Stimulated activated CD8-positive, alpha-beta memory T cell treated with anti-CD3 and anti-CD28 coated beads, Interleukin-12 subunit alpha, Interleukin-12 subunit beta, amount 100 ng/mL, for 24 hours (primary cell): ENCODE measurements around the gene RBM14.
"Not testable (repeated sequence)": the region's sequence is repeated elsewhere in the genome, so short reads cannot be mapped to it uniquely, and the experiment has no call there.

Source experiments
- DNase-seq: peaks from one replicate; pipeline ENCODE4 v3.0.0-alpha.2; 2020; ENCODE audit errors: extremely low read depth

The RBM14 gene, protein sequence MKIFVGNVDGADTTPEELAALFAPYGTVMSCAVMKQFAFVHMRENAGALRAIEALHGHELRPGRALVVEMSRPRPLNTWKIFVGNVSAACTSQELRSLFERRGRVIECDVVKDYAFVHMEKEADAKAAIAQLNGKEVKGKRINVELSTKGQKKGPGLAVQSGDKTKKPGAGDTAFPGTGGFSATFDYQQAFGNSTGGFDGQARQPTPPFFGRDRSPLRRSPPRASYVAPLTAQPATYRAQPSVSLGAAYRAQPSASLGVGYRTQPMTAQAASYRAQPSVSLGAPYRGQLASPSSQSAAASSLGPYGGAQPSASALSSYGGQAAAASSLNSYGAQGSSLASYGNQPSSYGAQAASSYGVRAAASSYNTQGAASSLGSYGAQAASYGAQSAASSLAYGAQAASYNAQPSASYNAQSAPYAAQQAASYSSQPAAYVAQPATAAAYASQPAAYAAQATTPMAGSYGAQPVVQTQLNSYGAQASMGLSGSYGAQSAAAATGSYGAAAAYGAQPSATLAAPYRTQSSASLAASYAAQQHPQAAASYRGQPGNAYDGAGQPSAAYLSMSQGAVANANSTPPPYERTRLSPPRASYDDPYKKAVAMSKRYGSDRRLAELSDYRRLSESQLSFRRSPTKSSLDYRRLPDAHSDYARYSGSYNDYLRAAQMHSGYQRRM

GRCh38 chr11:66616379-66617154 is at the start of gene RBM14:
RBM14 (plus strand) TSS chr11:66616630; CDS start chr11:66616721, 91 bp downstream.
- DNase-seq: peak; percentile 96

GRCh38 chr11:66567787-66568123 is 48.7 kb upstream of the RBM14 start:
- no peak for DNase-seq

DNA sequence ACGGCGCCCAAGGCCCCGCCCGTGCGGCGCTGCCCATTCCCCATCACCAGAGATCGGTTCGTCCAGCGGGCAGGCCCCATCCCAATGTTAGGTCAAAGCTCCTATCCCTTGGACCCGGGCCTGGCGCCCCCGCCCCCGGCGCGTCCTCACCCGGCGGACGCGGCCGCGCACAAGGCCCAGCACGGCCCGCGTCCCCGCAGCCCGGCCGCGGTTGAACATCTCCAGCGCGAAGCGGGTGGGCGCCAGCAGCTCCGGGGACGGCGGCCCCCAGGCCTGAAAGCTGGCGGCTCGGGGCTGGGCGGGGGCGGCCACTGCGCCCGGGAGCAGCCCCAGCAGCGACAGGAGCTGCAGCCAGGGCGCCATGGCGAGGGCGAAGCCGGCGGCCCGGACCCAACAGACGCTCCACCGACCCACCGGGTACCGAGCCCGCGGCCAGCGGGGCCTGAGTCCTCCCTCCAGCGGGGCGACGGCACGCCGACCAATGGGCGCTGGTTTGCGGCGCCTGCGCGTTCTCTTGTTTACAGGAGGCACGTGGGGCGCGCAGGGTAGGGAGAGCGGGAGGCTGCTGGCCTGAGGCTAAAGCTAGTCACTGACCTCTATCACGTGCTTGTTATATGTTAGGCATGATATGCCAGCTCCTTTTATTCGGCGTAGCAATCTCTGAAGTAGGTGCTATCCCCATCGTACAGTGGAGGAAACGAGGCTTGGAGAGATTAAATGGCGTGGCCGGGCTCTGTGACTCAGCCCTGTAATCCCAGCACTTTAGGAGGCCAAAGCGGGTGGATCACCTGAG is 48.1 kb upstream of the RBM14 start, which contains the start of gene CTSF:
Gene CTSF, minus strand, starts transcription at position 483 of the 793 bp plus-strand sequence. Its CDS starts 120 bp downstream, at position 363.
- no peak for DNase-seq

- no peak for DNase-seq
Measured at GRCh38 chr11:66569076-66569475, 47.4 kb upstream of the RBM14 start.

GRCh38 chr11:66570079-66570849 is 46.2 kb upstream of the RBM14 start:
- no peak for DNase-seq

GRCh38 chr11:66570850-66571180 is 45.6 kb upstream of the RBM14 start:
- DNase-seq: no peak

GRCh38 chr11:66579017-66579606 is 37.3 kb upstream of the RBM14 start:
- peak; percentile 59 for DNase-seq

DNA sequence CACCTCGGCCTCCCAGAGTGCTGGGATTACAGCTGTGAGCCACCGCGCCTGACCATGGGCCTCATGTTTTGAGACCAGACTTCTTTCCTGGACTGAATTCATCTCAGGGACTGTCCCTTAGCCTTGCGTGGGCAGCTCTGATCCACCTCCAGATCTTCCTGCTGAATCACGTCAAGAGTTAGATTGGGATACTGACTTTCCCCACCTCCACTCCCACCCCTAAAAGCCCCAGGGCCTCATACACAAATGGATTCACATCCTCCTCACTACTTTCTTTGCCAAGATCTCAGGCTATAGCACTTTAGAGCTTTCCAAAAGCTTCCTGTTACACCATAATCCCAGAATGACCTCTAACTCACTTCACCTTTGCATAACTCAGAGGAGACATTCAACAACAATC is 35.6 kb upstream of the RBM14 start:
- DNase-seq: no peak

DNA sequence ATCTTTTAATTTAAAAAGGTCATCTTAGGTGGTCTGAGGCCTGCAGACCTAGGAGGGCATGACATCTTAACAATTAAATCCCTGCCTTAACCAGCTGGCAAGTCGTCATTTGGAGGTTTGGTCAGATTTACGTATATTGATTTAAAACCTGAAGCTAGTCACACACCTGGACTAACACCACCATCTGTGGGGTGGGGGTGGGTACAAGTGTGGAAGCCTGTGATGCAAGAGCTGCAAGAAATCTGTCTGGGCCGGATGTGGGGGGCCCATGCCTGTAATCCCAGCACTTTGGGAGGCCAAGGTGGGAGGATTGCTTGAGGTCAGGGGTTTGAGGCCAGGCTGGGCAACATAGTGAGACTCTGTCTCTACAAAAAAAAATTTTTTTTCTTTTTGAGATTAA is 35.2 kb upstream of the RBM14 start:
- no peak for DNase-seq

DNA sequence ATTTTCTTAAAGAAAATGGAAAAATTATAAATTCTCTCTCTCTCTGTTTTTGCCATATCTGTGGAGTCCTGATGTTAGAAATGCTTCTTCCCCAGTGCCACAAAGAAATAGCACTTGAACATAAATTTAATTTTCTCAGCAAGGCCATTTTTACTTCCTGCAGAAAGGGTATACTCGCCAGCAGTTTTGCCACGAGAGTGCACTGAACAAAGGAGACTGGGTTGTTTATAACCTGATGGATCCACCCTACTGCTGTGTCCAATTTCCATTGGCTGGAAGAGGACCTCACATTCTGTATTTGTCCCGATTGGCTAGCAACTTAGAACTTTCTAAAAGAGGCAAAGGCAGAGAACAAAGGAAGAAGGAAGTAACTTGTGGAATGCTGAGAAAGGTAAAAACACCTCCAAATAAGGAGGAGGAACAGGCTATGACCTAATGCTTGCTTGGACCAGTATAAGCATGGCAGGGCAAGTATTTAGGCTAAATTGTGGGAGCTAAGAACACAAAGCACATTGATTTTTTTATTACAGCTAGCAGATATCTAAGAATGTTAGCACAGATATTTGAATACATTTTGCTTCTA is 33.8 kb upstream of the RBM14 start:
- not testable (repeated sequence) for DNase-seq

GRCh38 chr11:66585447-66585846 is 31.0 kb upstream of the RBM14 start:
- not testable (repeated sequence) for DNase-seq

- DNase-seq: no peak
Measured at GRCh38 chr11:66586136-66586535, 30.3 kb upstream of the RBM14 start.

DNA sequence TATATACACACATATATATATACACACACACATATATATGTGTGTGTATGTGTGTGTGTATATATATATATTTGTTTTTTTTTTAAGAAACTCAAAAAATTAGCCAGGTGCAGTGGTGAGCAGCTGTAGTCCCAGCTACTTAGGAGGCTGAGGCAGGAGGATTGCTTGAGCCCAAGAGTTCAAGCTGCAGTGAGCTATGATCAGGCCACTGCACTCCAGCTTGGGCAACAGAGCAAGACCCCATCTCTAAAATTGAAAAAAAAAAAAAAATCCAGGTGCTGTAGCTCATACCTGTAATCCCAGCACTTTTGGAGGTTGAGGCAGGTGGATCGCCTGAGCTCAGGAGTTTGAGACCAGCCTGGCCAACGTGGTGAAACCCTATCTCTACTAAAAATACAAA is 27.1 kb upstream of the RBM14 start:
- DNase-seq: not testable (repeated sequence)

DNA sequence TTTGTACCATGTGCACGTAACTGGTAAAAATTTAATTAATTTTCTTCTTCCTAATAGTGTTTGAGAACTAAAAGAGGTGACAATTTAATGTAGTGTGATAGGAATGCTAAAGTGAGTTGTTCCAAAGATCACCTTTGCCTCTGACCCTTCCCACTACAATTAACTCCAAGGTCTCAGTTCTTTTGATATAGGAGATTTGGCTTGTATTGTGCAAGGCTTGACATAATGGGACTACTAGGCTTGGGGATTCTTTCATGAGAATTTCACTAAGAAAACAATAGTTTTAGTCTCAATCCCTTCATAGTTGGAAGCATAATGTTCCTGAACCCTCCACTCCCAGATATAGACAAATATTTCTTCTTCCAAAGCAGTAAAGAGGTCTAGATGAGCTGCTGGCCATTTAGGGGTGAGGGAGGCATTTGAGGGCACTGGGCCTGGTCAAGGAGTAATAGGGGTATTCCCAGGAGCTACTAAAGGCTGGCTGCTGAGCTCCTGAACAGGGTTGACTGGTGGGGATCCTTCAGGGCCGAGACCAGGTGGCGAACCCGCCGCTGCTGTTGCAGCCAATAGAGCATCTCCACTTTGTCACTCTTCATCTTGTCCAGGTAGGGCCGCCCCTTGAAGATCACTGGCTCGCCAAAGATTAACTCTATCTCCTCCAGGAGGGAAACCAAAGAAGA is 26.3 kb upstream of the RBM14 start:
- no peak for DNase-seq

DNA sequence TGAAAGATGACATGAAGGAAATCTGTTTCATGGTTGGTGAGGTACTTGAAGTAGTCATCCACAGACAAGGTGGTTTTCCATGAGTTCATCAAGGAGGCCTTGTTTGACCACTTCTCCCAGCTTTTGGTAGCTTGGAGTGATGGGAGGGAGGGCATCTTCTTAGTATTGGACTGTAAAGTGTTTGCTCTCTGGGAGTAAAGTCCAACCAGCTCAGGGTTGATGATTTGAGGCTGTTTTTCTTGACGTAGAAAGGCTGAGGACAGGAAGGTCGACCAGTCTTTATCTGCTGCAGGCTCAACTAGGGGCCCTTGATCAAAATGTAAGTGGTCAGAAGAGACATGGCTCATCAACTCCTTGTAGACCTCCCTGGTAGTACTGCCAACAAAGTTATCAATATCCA is 25.3 kb upstream of the RBM14 start:
- no peak for DNase-seq

GRCh38 chr11:66592457-66593302 is 23.8 kb upstream of the RBM14 start, which contains the start of the genes CCDC87 and CCS:
CCDC87 (minus strand) TSS chr11:66593063; CDS start chr11:66593015, 48 bp downstream.
CCS (plus strand) TSS chr11:66593185; CDS start chr11:66593262, 77 bp downstream.
- DNase-seq: peak; percentile 98

GRCh38 chr11:66593303-66593635 is 23.2 kb upstream of the RBM14 start:
- DNase-seq: no peak

GRCh38 chr11:66593650-66594049 is 22.8 kb upstream of the RBM14 start:
- no peak for DNase-seq
